GM23338 (cell line): ENCODE measurements around the gene EPHB1. TPM values are rescaled to one million over a fixed set of nuclear protein-coding genes. Genes with fewer than 3 reads are reported as not detected.

Source experiments
- EZH2 ChIP-seq: fragments of 200-600 bp; sonication (generic); IDR thresholded peaks from one replicate; pipeline ENCODE4 v1.8.0; 2017; ENCODE audit warnings: antibody characterized with exemption, mild to moderate bottlenecking, low read depth; ENCODE audit not compliant: unreplicated experiment
- EZH2phosphoT487 ChIP-seq: fragments of 200-600 bp; sonication (generic); IDR thresholded peaks from one replicate; pipeline ENCODE4 v1.8.1; 2018; ENCODE audit warnings: antibody characterized with exemption; ENCODE audit not compliant: unreplicated experiment
- NANOG ChIP-seq: IDR thresholded peaks from 2 replicates; pipeline ENCODE4 v1.6.1; 2016; ENCODE audit warnings: antibody characterized with exemption, borderline replicate concordance
- REST ChIP-seq: IDR thresholded peaks from one replicate; pipeline ENCODE4 v1.6.1; 2018; ENCODE audit warnings: antibody characterized with exemption; ENCODE audit not compliant: unreplicated experiment
- STAT1 ChIP-seq: IDR thresholded peaks from one replicate; pipeline ENCODE4 v1.6.1; 2016; ENCODE audit warnings: antibody characterized with exemption; ENCODE audit not compliant: unreplicated experiment
- ZNF114 ChIP-seq: fragments of 250-450 bp; sonication (Bioruptor Pico); IDR thresholded peaks from 2 replicates; pipeline ENCODE4 v1.5.0; 2020; ENCODE audit warnings: mild to moderate bottlenecking, moderate library complexity
- ZNF331 ChIP-seq: fragments of 250-450 bp; sonication (Bioruptor Pico); IDR thresholded peaks from 2 replicates; pipeline ENCODE4 v1.5.0; 2020; ENCODE audit warnings: low read depth, mild to moderate bottlenecking, moderate library complexity
- ZNF462 ChIP-seq: fragments of 250-450 bp; sonication (Bioruptor Pico); IDR thresholded peaks from 2 replicates; pipeline ENCODE4 v1.5.0; 2020; ENCODE audit warnings: mild to moderate bottlenecking, moderate library complexity
- polyA plus RNA-seq: library from polyadenylated mRNA; unstranded; fragments of >200 nt; fragmentation: Nextera tagmentation; extraction: Ambion mirVana; gene quantifications from 2 replicates; pipeline ENCODE4 v1.2.1, GENCODE V29; 2016
- total RNA-seq: library from RNA; depleted of rRNA; stranded (reverse); fragments of >200 nt; shearing (Covaris generic); gene quantifications from 2 replicates; pipeline ENCODE4 v1.2.3, GENCODE V29; 2014

Gene EPHB1
- total and polyA plus RNA-seq, 2 experiments from 2014 or later: 2.7 to 5.2 TPM

- TF ChIP-seq ZNF462 (CRISPR knock-in tag) (no peak), ZNF114 (no peak), ZNF331 (CRISPR knock-in tag) (no peak), REST (no peak), EZH2phosphoT487 (no peak), NANOG (no peak), STAT1 (no peak), EZH2 (no peak)
Observed at GRCh38 chr3:134809427-134810051, 14.5 kb downstream of the EPHB1 start (continued).
